GM23338 (cell line): Measurements from ENCODE around the gene SLC6A1. TPM values are rescaled to one million over a fixed set of nuclear protein-coding genes. Genes with fewer than 3 reads are reported as not detected.
A peak's percentile ranks its signal among the peaks of the same experiment; 100 is the strongest.

ENCODE experiments used
- ATAC-seq: fragments of 200-7000 bp; cut with Tn5 transposase; 3 replicates; pipeline ENCODE4 v1.9.1; 2020
- DNase-seq: peaks from one replicate; pipeline ENCODE4 v3.0.0-alpha.2; 2015; ENCODE audit warnings: low spot score
- H2AFZ ChIP-seq: fragments of 200-600 bp; sonication (generic); 2 replicates; pipeline ENCODE4 v1.8.0; 2016; ENCODE audit warnings: antibody characterized with exemption, mild to moderate bottlenecking, moderate library complexity
- H3F3A ChIP-seq: fragments of 200-600 bp; sonication (generic); replicated peaks from 2 replicates; pipeline ENCODE4 v1.8.0; 2017; ENCODE audit warnings: antibody characterized with exemption, mixed run types, low read depth
- H3K27ac ChIP-seq: fragments of 200-600 bp; sonication (generic); 2 replicates; pipeline ENCODE4 v1.6.1; 2016; ENCODE audit warnings: low read depth
- H3K27me3 ChIP-seq: fragments of 200-600 bp; sonication (generic); 2 replicates; pipeline ENCODE4 v1.8.0; 2016; ENCODE audit warnings: mild to moderate bottlenecking, mixed run types, moderate library complexity; ENCODE audit not compliant: insufficient read depth
- H3K36me3 ChIP-seq: fragments of 200-600 bp; sonication (generic); 2 replicates; pipeline ENCODE4 v1.8.0; 2016; ENCODE audit warnings: mild to moderate bottlenecking; ENCODE audit not compliant: insufficient read depth
- H3K4me1 ChIP-seq: fragments of 200-600 bp; sonication (generic); 2 replicates; pipeline ENCODE4 v1.8.0; 2016; ENCODE audit warnings: mild to moderate bottlenecking, moderate library complexity; ENCODE audit not compliant: insufficient read depth
- H3K4me2 ChIP-seq: fragments of 200-600 bp; sonication (generic); 2 replicates; pipeline ENCODE4 v1.7.1; 2017; ENCODE audit warnings: mixed run types
- H3K4me3 ChIP-seq: fragments of 200-600 bp; sonication (generic); 2 replicates; pipeline ENCODE4 v1.6.1; 2016; ENCODE audit warnings: mixed run types
- H3K79me2 ChIP-seq: fragments of 200-600 bp; sonication (generic); replicated peaks from 2 replicates; pipeline ENCODE4 v1.8.0; 2017; ENCODE audit warnings: mild to moderate bottlenecking; ENCODE audit not compliant: insufficient read depth
- H3K9me2 ChIP-seq: fragments of 200-600 bp; sonication (generic); 2 replicates; pipeline ENCODE4 v1.8.0; 2017; ENCODE audit not compliant: insufficient read depth
- H4K20me1 ChIP-seq: fragments of 200-600 bp; sonication (generic); replicated peaks from 2 replicates; pipeline ENCODE4 v1.8.0; 2017; ENCODE audit warnings: mild to moderate bottlenecking; ENCODE audit not compliant: insufficient read depth
- H3K27ac Mint-ChIP-seq: 2 replicates; pipeline ENCODE4 v1.8.0; 2020; ENCODE audit warnings: inconsistent platforms, mild to moderate bottlenecking, moderate library complexity, mixed read lengths
- H3K27me3 Mint-ChIP-seq: 3 replicates; pipeline ENCODE4 v1.8.0; 2022; ENCODE audit warnings: low read depth, mild to moderate bottlenecking, moderate library complexity, mixed read lengths, inconsistent platforms; ENCODE audit not compliant: insufficient read depth, poor library complexity
- H3K36me3 Mint-ChIP-seq: 3 replicates; pipeline ENCODE4 v1.8.0; 2021; ENCODE audit warnings: low read depth, mild to moderate bottlenecking, inconsistent platforms, moderate library complexity, mixed read lengths
- H3K4me1 Mint-ChIP-seq: 3 replicates; pipeline ENCODE4 v1.8.0; 2020; ENCODE audit warnings: mild to moderate bottlenecking, inconsistent platforms, mixed read lengths
- H3K4me3 Mint-ChIP-seq: 3 replicates; pipeline ENCODE4 v1.8.0; 2021; ENCODE audit warnings: moderate library complexity, mild to moderate bottlenecking, inconsistent platforms, mixed read lengths
- H3K9me3 Mint-ChIP-seq: 3 replicates; pipeline ENCODE4 v1.8.0; 2020; ENCODE audit warnings: moderate library complexity, mild to moderate bottlenecking, inconsistent platforms, mixed read lengths
- POLR2AphosphoS5 ChIP-seq: IDR thresholded peaks from 2 replicates; pipeline ENCODE4 v1.6.1; 2016; ENCODE audit warnings: antibody characterized with exemption, low read depth
- polyA plus RNA-seq: library from polyadenylated mRNA; unstranded; fragments of >200 nt; fragmentation: Nextera tagmentation; extraction: Ambion mirVana; gene quantifications from 2 replicates; pipeline ENCODE4 v1.2.1, GENCODE V29; 2016
- total RNA-seq: library from RNA; depleted of rRNA; stranded (reverse); fragments of >200 nt; shearing (Covaris generic); gene quantifications from 2 replicates; pipeline ENCODE4 v1.2.3, GENCODE V29; 2014
- TF ChIP-seq, protein P1 (sequence below): fragments of 250-450 bp; sonication (Bioruptor Pico); IDR thresholded peaks from 2 replicates; pipeline ENCODE4 v1.5.0; 2020; ENCODE audit warnings: mild to moderate bottlenecking, moderate library complexity
- TF ChIP-seq, protein P2 (sequence below), 2 experiments: fragments of 200-600 bp in 1 of 2; sonication (generic) in 1 of 2; conservative IDR thresholded peaks; 2 replicates each; pipeline versions ENCODE4 v1.5.1 to v1.6.1; 2016 to 2017; ENCODE audit warnings: antibody characterized with exemption in 2 of 2, low read depth in 2 of 2, mild to moderate bottlenecking in 2 of 2, moderate library complexity in 1 of 2

The SLC6A1 gene
- total and polyA plus RNA-seq, 2 experiments from 2014 or later, result 0.16 to 0.28 TPM

DNA sequence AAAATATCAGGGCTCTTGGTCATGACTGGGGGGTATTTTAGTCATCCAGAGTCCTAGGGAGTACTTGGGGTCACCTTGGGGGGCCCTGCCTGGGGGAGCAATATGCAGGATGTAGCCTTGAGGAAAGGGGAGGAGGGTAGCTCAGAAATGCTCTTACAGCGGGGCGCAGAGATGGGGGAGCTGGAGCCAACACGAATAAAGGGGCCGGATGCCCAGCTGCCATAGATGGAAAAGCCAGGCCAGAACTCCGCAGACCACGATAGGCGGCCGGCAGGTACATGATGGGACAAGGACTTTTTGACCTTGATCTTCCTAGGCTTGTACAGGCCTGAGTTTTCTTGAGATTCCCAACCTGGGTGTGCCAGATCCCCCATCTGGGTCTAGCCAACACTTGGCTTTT is 47.7 kb upstream of the SLC6A1 start (continued):
- TF ChIP-seq, protein P1, sequence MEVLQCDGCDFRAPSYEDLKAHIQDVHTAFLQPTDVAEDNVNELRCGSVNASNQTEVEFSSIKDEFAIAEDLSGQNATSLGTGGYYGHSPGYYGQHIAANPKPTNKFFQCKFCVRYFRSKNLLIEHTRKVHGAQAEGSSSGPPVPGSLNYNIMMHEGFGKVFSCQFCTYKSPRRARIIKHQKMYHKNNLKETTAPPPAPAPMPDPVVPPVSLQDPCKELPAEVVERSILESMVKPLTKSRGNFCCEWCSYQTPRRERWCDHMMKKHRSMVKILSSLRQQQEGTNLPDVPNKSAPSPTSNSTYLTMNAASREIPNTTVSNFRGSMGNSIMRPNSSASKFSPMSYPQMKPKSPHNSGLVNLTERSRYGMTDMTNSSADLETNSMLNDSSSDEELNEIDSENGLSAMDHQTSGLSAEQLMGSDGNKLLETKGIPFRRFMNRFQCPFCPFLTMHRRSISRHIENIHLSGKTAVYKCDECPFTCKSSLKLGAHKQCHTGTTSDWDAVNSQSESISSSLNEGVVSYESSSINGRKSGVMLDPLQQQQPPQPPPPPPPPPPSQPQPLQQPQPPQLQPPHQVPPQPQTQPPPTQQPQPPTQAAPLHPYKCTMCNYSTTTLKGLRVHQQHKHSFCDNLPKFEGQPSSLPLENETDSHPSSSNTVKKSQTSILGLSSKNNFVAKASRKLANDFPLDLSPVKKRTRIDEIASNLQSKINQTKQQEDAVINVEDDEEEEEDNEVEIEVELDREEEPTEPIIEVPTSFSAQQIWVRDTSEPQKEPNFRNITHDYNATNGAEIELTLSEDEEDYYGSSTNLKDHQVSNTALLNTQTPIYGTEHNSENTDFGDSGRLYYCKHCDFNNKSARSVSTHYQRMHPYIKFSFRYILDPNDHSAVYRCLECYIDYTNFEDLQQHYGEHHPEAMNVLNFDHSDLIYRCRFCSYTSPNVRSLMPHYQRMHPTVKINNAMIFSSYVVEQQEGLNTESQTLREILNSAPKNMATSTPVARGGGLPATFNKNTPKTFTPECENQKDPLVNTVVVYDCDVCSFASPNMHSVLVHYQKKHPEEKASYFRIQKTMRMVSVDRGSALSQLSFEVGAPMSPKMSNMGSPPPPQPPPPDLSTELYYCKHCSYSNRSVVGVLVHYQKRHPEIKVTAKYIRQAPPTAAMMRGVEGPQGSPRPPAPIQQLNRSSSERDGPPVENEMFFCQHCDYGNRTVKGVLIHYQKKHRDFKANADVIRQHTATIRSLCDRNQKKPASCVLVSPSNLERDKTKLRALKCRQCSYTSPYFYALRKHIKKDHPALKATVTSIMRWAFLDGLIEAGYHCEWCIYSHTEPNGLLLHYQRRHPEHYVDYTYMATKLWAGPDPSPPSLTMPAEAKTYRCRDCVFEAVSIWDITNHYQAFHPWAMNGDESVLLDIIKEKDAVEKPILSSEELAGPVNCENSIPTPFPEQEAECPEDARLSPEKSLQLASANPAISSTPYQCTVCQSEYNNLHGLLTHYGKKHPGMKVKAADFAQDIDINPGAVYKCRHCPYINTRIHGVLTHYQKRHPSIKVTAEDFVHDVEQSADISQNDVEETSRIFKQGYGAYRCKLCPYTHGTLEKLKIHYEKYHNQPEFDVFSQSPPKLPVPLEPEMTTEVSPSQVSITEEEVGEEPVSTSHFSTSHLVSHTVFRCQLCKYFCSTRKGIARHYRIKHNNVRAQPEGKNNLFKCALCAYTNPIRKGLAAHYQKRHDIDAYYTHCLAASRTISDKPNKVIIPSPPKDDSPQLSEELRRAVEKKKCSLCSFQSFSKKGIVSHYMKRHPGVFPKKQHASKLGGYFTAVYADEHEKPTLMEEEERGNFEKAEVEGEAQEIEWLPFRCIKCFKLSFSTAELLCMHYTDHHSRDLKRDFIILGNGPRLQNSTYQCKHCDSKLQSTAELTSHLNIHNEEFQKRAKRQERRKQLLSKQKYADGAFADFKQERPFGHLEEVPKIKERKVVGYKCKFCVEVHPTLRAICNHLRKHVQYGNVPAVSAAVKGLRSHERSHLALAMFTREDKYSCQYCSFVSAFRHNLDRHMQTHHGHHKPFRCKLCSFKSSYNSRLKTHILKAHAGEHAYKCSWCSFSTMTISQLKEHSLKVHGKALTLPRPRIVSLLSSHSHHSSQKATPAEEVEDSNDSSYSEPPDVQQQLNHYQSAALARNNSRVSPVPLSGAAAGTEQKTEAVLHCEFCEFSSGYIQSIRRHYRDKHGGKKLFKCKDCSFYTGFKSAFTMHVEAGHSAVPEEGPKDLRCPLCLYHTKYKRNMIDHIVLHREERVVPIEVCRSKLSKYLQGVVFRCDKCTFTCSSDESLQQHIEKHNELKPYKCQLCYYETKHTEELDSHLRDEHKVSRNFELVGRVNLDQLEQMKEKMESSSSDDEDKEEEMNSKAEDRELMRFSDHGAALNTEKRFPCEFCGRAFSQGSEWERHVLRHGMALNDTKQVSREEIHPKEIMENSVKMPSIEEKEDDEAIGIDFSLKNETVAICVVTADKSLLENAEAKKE (CRISPR knock-in tag), result no peak

DNA sequence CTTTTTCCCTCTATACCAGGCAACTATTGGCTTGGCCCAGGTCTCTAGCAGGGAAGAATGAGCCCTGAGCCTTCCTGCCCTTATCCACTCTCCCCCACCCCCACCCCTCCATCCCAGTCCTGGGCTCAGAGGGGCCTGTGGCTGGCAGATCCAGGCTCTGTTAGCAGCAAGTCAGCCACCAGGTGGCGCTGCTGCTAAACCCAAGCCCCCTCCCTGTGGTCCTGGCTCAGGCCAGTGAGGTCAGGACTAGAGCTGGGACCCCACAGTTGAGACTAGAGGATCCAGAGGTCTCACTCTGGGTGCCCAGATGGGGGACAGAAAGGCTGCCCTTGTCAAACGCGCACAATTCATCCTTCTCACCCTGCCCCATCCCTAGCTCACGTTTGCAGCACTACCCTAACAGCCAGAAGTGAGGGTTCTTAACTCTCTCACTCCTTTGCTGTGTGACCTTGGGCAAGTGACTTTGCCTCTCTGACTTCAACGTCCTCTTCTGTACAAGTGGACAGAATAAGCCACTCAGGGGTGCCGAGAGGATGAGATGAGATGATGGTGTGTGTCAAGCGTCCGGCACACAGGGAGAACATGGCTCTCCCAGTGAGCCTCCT is 46.8 kb upstream of the SLC6A1 start:
- Histone ChIP-seq H3F3A (no peaks in the 10 kb centered on the region), H3K36me3 (no peaks in the 10 kb centered on the region), H4K20me1 (no peaks in the 10 kb centered on the region), H3K4me1 (no peaks in the 10 kb centered on the region), H3K27me3 (no peaks in the 10 kb centered on the region), H3K9me2 (no peaks in the 10 kb centered on the region), H3K4me2 (no peak overlapping the region), H3K4me3 (no peak overlapping the region), H2AFZ (no peak overlapping the region), H3K27ac (no peak overlapping the region), H3K79me2 (no peaks in the 10 kb centered on the region)
- H3K36me3 Mint-ChIP-seq, result peaks cover 3% of the 10 kb centered on the region; the same call in 2 of the 3 replicates
- H3K27me3 Mint-ChIP-seq, result peaks cover 5% of the 10 kb centered on the region
- ATAC-seq (peak; percentile 99), DNase-seq (peak; percentile 90)
- no peak overlapping the region for H3K4me3 Mint-ChIP-seq
- H3K9me3 Mint-ChIP-seq, result peaks cover 11% of the 10 kb centered on the region
- H3K27ac Mint-ChIP-seq, result no peak overlapping the region
- peaks cover 3% of the 10 kb centered on the region; the same call in 1 of the 3 replicates for H3K4me1 Mint-ChIP-seq
- TF ChIP-seq, protein P1 (CRISPR knock-in tag), result no peak
- TF ChIP-seq, protein P2, sequence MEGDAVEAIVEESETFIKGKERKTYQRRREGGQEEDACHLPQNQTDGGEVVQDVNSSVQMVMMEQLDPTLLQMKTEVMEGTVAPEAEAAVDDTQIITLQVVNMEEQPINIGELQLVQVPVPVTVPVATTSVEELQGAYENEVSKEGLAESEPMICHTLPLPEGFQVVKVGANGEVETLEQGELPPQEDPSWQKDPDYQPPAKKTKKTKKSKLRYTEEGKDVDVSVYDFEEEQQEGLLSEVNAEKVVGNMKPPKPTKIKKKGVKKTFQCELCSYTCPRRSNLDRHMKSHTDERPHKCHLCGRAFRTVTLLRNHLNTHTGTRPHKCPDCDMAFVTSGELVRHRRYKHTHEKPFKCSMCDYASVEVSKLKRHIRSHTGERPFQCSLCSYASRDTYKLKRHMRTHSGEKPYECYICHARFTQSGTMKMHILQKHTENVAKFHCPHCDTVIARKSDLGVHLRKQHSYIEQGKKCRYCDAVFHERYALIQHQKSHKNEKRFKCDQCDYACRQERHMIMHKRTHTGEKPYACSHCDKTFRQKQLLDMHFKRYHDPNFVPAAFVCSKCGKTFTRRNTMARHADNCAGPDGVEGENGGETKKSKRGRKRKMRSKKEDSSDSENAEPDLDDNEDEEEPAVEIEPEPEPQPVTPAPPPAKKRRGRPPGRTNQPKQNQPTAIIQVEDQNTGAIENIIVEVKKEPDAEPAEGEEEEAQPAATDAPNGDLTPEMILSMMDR (conservative IDR thresholded peaks at IDR 0.05; ENCODE audit: low read depth in 2 of 2), result peak; percentile 83 to 95
- no peak for TF ChIP-seq POLR2AphosphoS5
